ENCODE data around the gene BANK1. TPM values are rescaled to one million over a fixed set of nuclear protein-coding genes. Genes with fewer than 3 reads are reported as not detected.

The BANK1 gene
- polyA plus RNA-seq, 1 donor from 2014 or later: 599 TPM

GRCh38 chr4:101835121-101835904 lies 44.8 kb downstream of the BANK1 start:
- Mint-ChIP-seq H3K4me3 (peak overlapping the region in 3 of 4 donors; percentile 64 to 82 (median 74)), H3K27ac (peak overlapping the region; percentile 88 to 94 (median 93)), H3K4me1 (peaks cover 58 to 65% (median 64%) of the 10 kb centered on the region in 3 donors), H3K27me3 (no peaks in the 10 kb centered on the region), H3K36me3 (peaks cover 24% of the 10 kb centered on the region), H3K9me3 (peaks cover 0 to 4% (median 0%) of the 10 kb centered on the region in 3 donors)

- Mint-ChIP-seq H3K4me1 (peaks cover 37 to 44% (median 38%) of the 10 kb centered on the region in 3 donors), H3K27me3 (no peaks in the 10 kb centered on the region), H3K27ac (peak overlapping the region; percentile 62 to 96 (median 78)), H3K4me3 (peak overlapping the region in 3 of 4 donors; percentile 46 to 67 (median 55)), H3K9me3 (peaks cover 0 to 5% (median 4%) of the 10 kb centered on the region in 3 donors), H3K36me3 (peaks cover 20% of the 10 kb centered on the region)
These were observed 52.5 kb downstream of the BANK1 start for GRCh38 chr4:101843054-101843453.

GRCh38 chr4:101846550-101846949 lies 56.0 kb downstream of the BANK1 start:
- H3K4me3 Mint-ChIP-seq: peak overlapping the region in 2 of 4 donors; percentile 73 to 74
- peaks cover 41 to 56% (median 53%) of the 10 kb centered on the region in 3 donors for H3K4me1 Mint-ChIP-seq
- H3K27ac Mint-ChIP-seq: peak overlapping the region; percentile 40 to 87 (median 74)
- H3K9me3 Mint-ChIP-seq: peaks cover 0 to 5% (median 0%) of the 10 kb centered on the region in 3 donors
- peaks cover 19% of the 10 kb centered on the region for H3K36me3 Mint-ChIP-seq
- H3K27me3 Mint-ChIP-seq: no peaks in the 10 kb centered on the region

GRCh38 chr4:101850698-101851097 lies 60.2 kb downstream of the BANK1 start:
- Mint-ChIP-seq H3K9me3 (peaks cover 0 to 5% (median 0%) of the 10 kb centered on the region in 3 donors), H3K4me3 (peak overlapping the region; percentile 2 to 89 (median 73)), H3K27me3 (no peaks in the 10 kb centered on the region), H3K4me1 (peaks cover 43 to 52% (median 52%) of the 10 kb centered on the region in 3 donors), H3K36me3 (peaks cover 18% of the 10 kb centered on the region), H3K27ac (peak overlapping the region; percentile 86 to 97 (median 92))

- Mint-ChIP-seq H3K36me3 (peaks cover 16% of the 10 kb centered on the region), H3K4me3 (peak overlapping the region; percentile 65 to 89 (median 73)), H3K9me3 (peaks cover 0 to 5% (median 0%) of the 10 kb centered on the region in 3 donors), H3K27me3 (no peaks in the 10 kb centered on the region), H3K27ac (peak overlapping the region; percentile 86 to 97 (median 92)), H3K4me1 (peaks cover 51 to 61% (median 54%) of the 10 kb centered on the region in 3 donors)
These were observed 61.1 kb downstream of the BANK1 start for GRCh38 chr4:101851672-101852071.

GRCh38 chr4:101853028-101853427 lies 62.5 kb downstream of the BANK1 start:
- peak overlapping the region; percentile 85 to 93 (median 85) for H3K27ac Mint-ChIP-seq
- no peaks in the 10 kb centered on the region for H3K9me3 Mint-ChIP-seq
- peaks cover 62 to 70% (median 64%) of the 10 kb centered on the region in 3 donors for H3K4me1 Mint-ChIP-seq
- peaks cover 19% of the 10 kb centered on the region for H3K36me3 Mint-ChIP-seq
- peak overlapping the region; percentile 68 to 87 (median 82) for H3K4me3 Mint-ChIP-seq
- H3K27me3 Mint-ChIP-seq: no peaks in the 10 kb centered on the region

- Mint-ChIP-seq H3K4me1 (peaks cover 64 to 70% (median 67%) of the 10 kb centered on the region in 3 donors), H3K36me3 (peaks cover 20% of the 10 kb centered on the region), H3K27me3 (no peaks in the 10 kb centered on the region), H3K27ac (peak overlapping the region; percentile 85 to 93 (median 85)), H3K9me3 (no peaks in the 10 kb centered on the region), H3K4me3 (peak overlapping the region; percentile 68 to 87 (median 82))
These were observed 63.2 kb downstream of the BANK1 start for GRCh38 chr4:101853691-101854090.

GRCh38 chr4:101855239-101855638 lies 64.7 kb downstream of the BANK1 start:
- Mint-ChIP-seq H3K27ac (no peak overlapping the region), H3K36me3 (peaks cover 19% of the 10 kb centered on the region), H3K4me1 (peaks cover 61 to 74% (median 70%) of the 10 kb centered on the region in 3 donors), H3K4me3 (peak overlapping the region in 1 of 4 donors; percentile 23), H3K9me3 (peaks cover 0 to 4% (median 0%) of the 10 kb centered on the region in 3 donors), H3K27me3 (no peaks in the 10 kb centered on the region)

GRCh38 chr4:101856149-101856548 lies 65.6 kb downstream of the BANK1 start:
- H3K4me1 Mint-ChIP-seq: peaks cover 60 to 72% (median 70%) of the 10 kb centered on the region in 3 donors
- peaks cover 23% of the 10 kb centered on the region for H3K36me3 Mint-ChIP-seq
- H3K27ac Mint-ChIP-seq: peak overlapping the region; percentile 64 to 82 (median 82)
- H3K27me3 Mint-ChIP-seq: no peaks in the 10 kb centered on the region
- peaks cover 0 to 10% (median 0%) of the 10 kb centered on the region in 3 donors for H3K9me3 Mint-ChIP-seq
- H3K4me3 Mint-ChIP-seq: peak overlapping the region; percentile 46 to 75 (median 63)

- H3K4me1 Mint-ChIP-seq: peaks cover 60 to 72% (median 71%) of the 10 kb centered on the region in 3 donors
- H3K36me3 Mint-ChIP-seq: peaks cover 26% of the 10 kb centered on the region
- peak overlapping the region in 3 of 4 donors; percentile 14 to 78 (median 46) for H3K4me3 Mint-ChIP-seq
- peak overlapping the region; percentile 64 to 83 (median 82) for H3K27ac Mint-ChIP-seq
- H3K27me3 Mint-ChIP-seq: no peaks in the 10 kb centered on the region
- peaks cover 0 to 11% (median 0%) of the 10 kb centered on the region in 3 donors for H3K9me3 Mint-ChIP-seq
These were observed 66.6 kb downstream of the BANK1 start for GRCh38 chr4:101857176-101857575.

GRCh38 chr4:101858641-101859040 lies 68.1 kb downstream of the BANK1 start:
- Mint-ChIP-seq H3K4me1 (peaks cover 56 to 68% (median 68%) of the 10 kb centered on the region in 3 donors), H3K27me3 (no peaks in the 10 kb centered on the region), H3K9me3 (peaks cover 0 to 11% (median 0%) of the 10 kb centered on the region in 3 donors), H3K4me3 (peak overlapping the region in 2 of 4 donors; percentile 41 to 78), H3K27ac (peak overlapping the region; percentile 64 to 91 (median 83)), H3K36me3 (peaks cover 28% of the 10 kb centered on the region)

GRCh38 chr4:101862595-101862994 lies 72.1 kb downstream of the BANK1 start:
- peak overlapping the region; percentile 68 to 91 (median 89) for H3K27ac Mint-ChIP-seq
- H3K9me3 Mint-ChIP-seq: peaks cover 0 to 11% (median 5%) of the 10 kb centered on the region in 3 donors
- peak overlapping the region; percentile 62 to 85 (median 71) for H3K4me3 Mint-ChIP-seq
- no peaks in the 10 kb centered on the region for H3K27me3 Mint-ChIP-seq
- peaks cover 46 to 63% (median 62%) of the 10 kb centered on the region in 3 donors for H3K4me1 Mint-ChIP-seq
- peaks cover 39% of the 10 kb centered on the region for H3K36me3 Mint-ChIP-seq

GRCh38 chr4:101864660-101865059 lies 74.1 kb downstream of the BANK1 start:
- Mint-ChIP-seq H3K9me3 (peaks cover 0 to 11% (median 5%) of the 10 kb centered on the region in 3 donors), H3K4me1 (peaks cover 34 to 56% (median 55%) of the 10 kb centered on the region in 3 donors), H3K27me3 (no peaks in the 10 kb centered on the region), H3K36me3 (peaks cover 36% of the 10 kb centered on the region), H3K4me3 (peak overlapping the region; percentile 5 to 68 (median 46)), H3K27ac (peak overlapping the region; percentile 31 to 92 (median 67))

GRCh38 chr4:101865501-101866062 lies 75.1 kb downstream of the BANK1 start:
- Mint-ChIP-seq H3K27ac (peak overlapping the region; percentile 31 to 92 (median 67)), H3K27me3 (no peaks in the 10 kb centered on the region), H3K36me3 (peaks cover 38% of the 10 kb centered on the region), H3K4me1 (peaks cover 37 to 56% (median 54%) of the 10 kb centered on the region in 3 donors), H3K4me3 (peak overlapping the region in 3 of 4 donors; percentile 28 to 68 (median 53)), H3K9me3 (peaks cover 0 to 7% (median 5%) of the 10 kb centered on the region in 3 donors)

Data from IgD-negative memory B cell (primary cell).